MM.1S (cell line): ENCODE results near the gene ANKRD27.

Source experiments
- DNase-seq: peaks from one replicate; pipeline ENCODE4 v3.0.0-alpha.2; 2015
- H2AFZ ChIP-seq: fragments of 300-600 bp; sonication (generic); 2 replicates; pipeline ENCODE4 v1.6.0; 2016; ENCODE audit warnings: antibody characterized with exemption, low read length
- H3F3A ChIP-seq: fragments of 300-600 bp; sonication (generic); 2 replicates; pipeline ENCODE4 v1.6.1; 2016; ENCODE audit warnings: mild to moderate bottlenecking, antibody characterized with exemption, low read length, moderate library complexity, mixed read lengths; ENCODE audit not compliant: insufficient read depth
- H3K27ac ChIP-seq: fragments of 300-600 bp; sonication (generic); 2 replicates; pipeline ENCODE4 v1.5.1; 2016; ENCODE audit warnings: mild to moderate bottlenecking, low read length
- H3K27me3 ChIP-seq: fragments of 300-600 bp; sonication (generic); replicated peaks from 2 replicates; pipeline ENCODE4 v1.6.0; 2016; ENCODE audit warnings: low read length; ENCODE audit not compliant: insufficient read depth
- H3K36me3 ChIP-seq: fragments of 300-600 bp; sonication (generic); replicated peaks from 2 replicates; pipeline ENCODE4 v1.6.1; 2016; ENCODE audit warnings: mild to moderate bottlenecking, low read length, mixed read lengths; ENCODE audit not compliant: insufficient read depth
- H3K4me1 ChIP-seq: fragments of 300-600 bp; sonication (generic); 2 replicates; pipeline ENCODE4 v1.6.1; 2016; ENCODE audit warnings: low read length, mixed read lengths
- H3K4me2 ChIP-seq: fragments of 300-600 bp; sonication (generic); 2 replicates; pipeline ENCODE4 v1.6.0; 2016; ENCODE audit warnings: low read depth, low read length
- H3K4me3 ChIP-seq: fragments of 300-600 bp; sonication (generic); 2 replicates; pipeline ENCODE4 v1.5.1; 2016; ENCODE audit warnings: low read length, mixed read lengths
- H3K79me2 ChIP-seq: fragments of 300-600 bp; sonication (generic); 2 replicates; pipeline ENCODE4 v1.6.1; 2016; ENCODE audit warnings: mixed run types, low read length, mixed read lengths
- H3K9ac ChIP-seq: fragments of 300-600 bp; sonication (generic); 2 replicates; pipeline ENCODE4 v1.6.1; 2016; ENCODE audit warnings: low read length, mixed read lengths
- H3K9me2 ChIP-seq: fragments of 300-600 bp; sonication (generic); replicated peaks from 2 replicates; pipeline ENCODE4 v1.6.1; 2016; ENCODE audit warnings: mild to moderate bottlenecking, low read length, mixed read lengths; ENCODE audit not compliant: insufficient read depth
- H3K9me3 ChIP-seq: fragments of 300-600 bp; sonication (generic); replicated peaks from 2 replicates; pipeline ENCODE4 v1.6.1; 2016; ENCODE audit warnings: mild to moderate bottlenecking, low read length, mixed read lengths; ENCODE audit not compliant: insufficient read depth
- H4K20me1 ChIP-seq: fragments of 300-600 bp; sonication (generic); 2 replicates; pipeline ENCODE4 v1.6.1; 2016; ENCODE audit warnings: mild to moderate bottlenecking, low read length, moderate library complexity, mixed read lengths; ENCODE audit not compliant: insufficient read depth
- EZH2 ChIP-seq: fragments of 300-600 bp; sonication (generic); optimal IDR thresholded peaks from 2 replicates; pipeline ENCODE3; 2017; ENCODE audit warnings: low read depth, mild to moderate bottlenecking, antibody characterized with exemption, low read length, mixed read lengths
- EZH2phosphoT487 ChIP-seq: fragments of 300-600 bp; sonication (generic); IDR thresholded peaks from 2 replicates; pipeline ENCODE4 v1.6.1; 2018; ENCODE audit warnings: antibody characterized with exemption, low read length
- TF ChIP-seq, protein P1 (sequence below): fragments of 300-600 bp; sonication (generic); IDR thresholded peaks from 2 replicates; pipeline ENCODE4 v1.5.1; 2016; ENCODE audit warnings: antibody characterized with exemption, low read length, mixed read lengths

ANKRD27 gene

DNA sequence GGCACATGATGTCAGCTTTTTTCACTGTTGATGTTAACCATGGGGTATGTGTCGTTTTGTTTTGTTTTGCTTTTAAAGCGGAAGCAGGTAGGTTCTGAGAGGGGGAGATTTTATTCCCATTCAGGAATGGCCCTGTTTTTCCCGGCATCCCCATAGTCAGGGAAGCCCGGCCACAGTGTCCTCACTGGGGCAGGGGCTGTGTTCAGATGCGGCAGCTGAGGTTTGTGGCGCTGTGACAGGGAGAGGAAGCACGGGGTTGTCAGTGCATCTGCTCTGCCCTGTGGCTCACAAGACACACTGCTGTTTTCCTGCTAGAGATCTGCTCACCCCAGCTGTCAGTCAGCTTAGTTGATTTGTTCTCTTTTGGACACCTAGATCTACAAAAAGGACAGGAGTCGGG is 27.6 kb downstream of the ANKRD27 start:
- Histone ChIP-seq H3K27me3 (no peaks in the 10 kb centered on the region), H3F3A (no peaks in the 10 kb centered on the region), H3K9me3 (no peaks in the 10 kb centered on the region), H3K27ac (no peak overlapping the region), H3K9ac (no peak overlapping the region), H3K4me2 (no peak overlapping the region), H3K4me1 (no peaks in the 10 kb centered on the region), H3K79me2 (no peaks in the 10 kb centered on the region), H2AFZ (no peak overlapping the region), H3K4me3 (no peak overlapping the region), H3K9me2 (no peaks in the 10 kb centered on the region), H3K36me3 (no peaks in the 10 kb centered on the region), H4K20me1 (no peaks in the 10 kb centered on the region)
- TF ChIP-seq, protein P1, sequence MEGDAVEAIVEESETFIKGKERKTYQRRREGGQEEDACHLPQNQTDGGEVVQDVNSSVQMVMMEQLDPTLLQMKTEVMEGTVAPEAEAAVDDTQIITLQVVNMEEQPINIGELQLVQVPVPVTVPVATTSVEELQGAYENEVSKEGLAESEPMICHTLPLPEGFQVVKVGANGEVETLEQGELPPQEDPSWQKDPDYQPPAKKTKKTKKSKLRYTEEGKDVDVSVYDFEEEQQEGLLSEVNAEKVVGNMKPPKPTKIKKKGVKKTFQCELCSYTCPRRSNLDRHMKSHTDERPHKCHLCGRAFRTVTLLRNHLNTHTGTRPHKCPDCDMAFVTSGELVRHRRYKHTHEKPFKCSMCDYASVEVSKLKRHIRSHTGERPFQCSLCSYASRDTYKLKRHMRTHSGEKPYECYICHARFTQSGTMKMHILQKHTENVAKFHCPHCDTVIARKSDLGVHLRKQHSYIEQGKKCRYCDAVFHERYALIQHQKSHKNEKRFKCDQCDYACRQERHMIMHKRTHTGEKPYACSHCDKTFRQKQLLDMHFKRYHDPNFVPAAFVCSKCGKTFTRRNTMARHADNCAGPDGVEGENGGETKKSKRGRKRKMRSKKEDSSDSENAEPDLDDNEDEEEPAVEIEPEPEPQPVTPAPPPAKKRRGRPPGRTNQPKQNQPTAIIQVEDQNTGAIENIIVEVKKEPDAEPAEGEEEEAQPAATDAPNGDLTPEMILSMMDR = no peak
- TF ChIP-seq EZH2 (no peak), EZH2phosphoT487 (no peak)
- no peak for DNase-seq

DNA sequence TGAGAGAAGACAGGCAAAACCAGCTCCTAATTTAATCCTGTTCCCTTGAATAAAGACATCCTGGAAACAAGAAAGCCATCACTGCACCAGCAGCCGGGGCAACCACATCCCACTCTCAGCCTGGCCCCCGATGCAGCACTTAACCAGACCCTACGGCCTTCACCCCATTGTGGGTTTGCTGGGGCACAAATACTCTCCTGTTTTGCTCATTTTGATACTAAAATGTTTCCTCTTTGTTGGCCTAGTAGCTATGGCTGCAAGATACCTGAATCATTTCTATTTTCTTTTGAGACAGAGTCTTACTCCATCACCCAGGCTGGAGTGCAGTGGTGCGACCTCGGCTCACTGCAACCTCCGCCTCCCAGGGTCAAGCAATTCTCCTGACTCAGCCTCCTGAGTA is 28.4 kb downstream of the ANKRD27 start:
- TF ChIP-seq EZH2 (no peak), EZH2phosphoT487 (no peak)
- TF ChIP-seq, protein P1 = no peak
- Histone ChIP-seq H3K9ac (no peak overlapping the region), H3K4me3 (no peak overlapping the region), H3K36me3 (no peaks in the 10 kb centered on the region), H3K27ac (no peak overlapping the region), H3K9me3 (no peaks in the 10 kb centered on the region), H3K79me2 (no peaks in the 10 kb centered on the region), H3K27me3 (no peaks in the 10 kb centered on the region), H3K9me2 (no peaks in the 10 kb centered on the region), H3K4me1 (no peaks in the 10 kb centered on the region), H2AFZ (no peak overlapping the region), H3K4me2 (no peak overlapping the region), H4K20me1 (no peaks in the 10 kb centered on the region), H3F3A (no peaks in the 10 kb centered on the region)
- DNase-seq = no peak

DNA sequence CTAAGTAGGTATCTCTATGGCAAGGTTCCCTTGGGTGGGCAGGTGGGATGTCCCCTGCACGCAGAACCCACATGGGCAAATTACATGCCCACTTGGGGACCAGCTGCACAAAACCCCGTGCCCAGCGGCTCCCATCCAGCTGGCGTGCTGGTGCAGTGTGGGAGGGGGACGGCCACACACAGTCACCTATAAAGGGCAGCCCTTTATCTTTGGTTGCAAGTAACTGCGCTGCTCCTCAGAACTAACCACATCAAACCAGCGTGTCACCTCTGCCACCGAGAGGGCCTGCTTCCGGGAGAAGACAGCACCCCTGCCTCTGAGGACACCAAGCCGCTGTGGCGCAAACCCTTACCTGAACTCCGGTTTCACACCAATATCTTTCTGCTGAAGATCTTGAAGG is 32.2 kb downstream of the ANKRD27 start:
- H3K9me2 ChIP-seq = no peaks in the 10 kb centered on the region
- H3K27me3 ChIP-seq = no peaks in the 10 kb centered on the region
- no peaks in the 10 kb centered on the region for H3K79me2 ChIP-seq
- TF ChIP-seq EZH2phosphoT487 = no peak
- TF ChIP-seq EZH2 = no peak
- TF ChIP-seq, protein P1 = no peak
- no peaks in the 10 kb centered on the region for H3K9me3 ChIP-seq
- H4K20me1 ChIP-seq = no peaks in the 10 kb centered on the region
- DNase-seq = no peak
- no peak overlapping the region for H2AFZ ChIP-seq
- H3K4me2 ChIP-seq = no peak overlapping the region
- no peak overlapping the region for H3K4me3 ChIP-seq
- H3K4me1 ChIP-seq = no peaks in the 10 kb centered on the region
- no peak overlapping the region for H3K9ac ChIP-seq
- H3F3A ChIP-seq = no peaks in the 10 kb centered on the region
- no peak overlapping the region for H3K27ac ChIP-seq
- H3K36me3 ChIP-seq = no peaks in the 10 kb centered on the region
